Measurements from ENCODE around the gene ZNF536. TPM values are rescaled to one million over a fixed set of nuclear protein-coding genes. Genes with fewer than 3 reads are reported as not detected.

ZNF536 gene
- total and polyA plus RNA-seq, 7 donors, result 0.01 to 0.94 (median 0.20) TPM; not detected in 1

DNA sequence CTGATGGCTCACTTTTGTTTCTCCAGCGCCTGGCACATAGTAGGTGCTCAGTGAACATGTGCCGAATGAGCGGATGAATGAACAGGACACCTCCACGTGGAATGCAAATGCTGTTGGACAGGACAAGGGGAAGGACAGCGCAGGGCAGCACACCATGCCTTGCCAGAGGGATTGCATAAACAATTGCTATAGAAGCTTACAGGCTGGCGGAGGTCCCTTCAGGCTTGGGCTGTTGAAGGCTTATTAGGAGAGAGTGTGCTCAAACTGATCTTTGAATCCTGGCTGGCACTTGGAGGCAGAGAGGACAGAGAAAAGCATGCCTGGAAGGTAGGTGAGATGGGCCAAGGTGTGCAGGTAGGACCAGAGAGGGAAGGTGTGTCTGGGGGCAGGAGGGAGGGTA, 35.9 kb upstream of the ZNF536 start:
- H3K27ac ChIP-seq, result no peak overlapping the region
- no peaks in the 10 kb centered on the region for H3K4me1 ChIP-seq
- H3K27me3 ChIP-seq (ENCODE audit: insufficient read depth in 3 of 3, low read length in 2 of 3), result no peaks in the 10 kb centered on the region
- TF ChIP-seq, protein P1, sequence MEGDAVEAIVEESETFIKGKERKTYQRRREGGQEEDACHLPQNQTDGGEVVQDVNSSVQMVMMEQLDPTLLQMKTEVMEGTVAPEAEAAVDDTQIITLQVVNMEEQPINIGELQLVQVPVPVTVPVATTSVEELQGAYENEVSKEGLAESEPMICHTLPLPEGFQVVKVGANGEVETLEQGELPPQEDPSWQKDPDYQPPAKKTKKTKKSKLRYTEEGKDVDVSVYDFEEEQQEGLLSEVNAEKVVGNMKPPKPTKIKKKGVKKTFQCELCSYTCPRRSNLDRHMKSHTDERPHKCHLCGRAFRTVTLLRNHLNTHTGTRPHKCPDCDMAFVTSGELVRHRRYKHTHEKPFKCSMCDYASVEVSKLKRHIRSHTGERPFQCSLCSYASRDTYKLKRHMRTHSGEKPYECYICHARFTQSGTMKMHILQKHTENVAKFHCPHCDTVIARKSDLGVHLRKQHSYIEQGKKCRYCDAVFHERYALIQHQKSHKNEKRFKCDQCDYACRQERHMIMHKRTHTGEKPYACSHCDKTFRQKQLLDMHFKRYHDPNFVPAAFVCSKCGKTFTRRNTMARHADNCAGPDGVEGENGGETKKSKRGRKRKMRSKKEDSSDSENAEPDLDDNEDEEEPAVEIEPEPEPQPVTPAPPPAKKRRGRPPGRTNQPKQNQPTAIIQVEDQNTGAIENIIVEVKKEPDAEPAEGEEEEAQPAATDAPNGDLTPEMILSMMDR (IDR thresholded peaks at IDR 0.05), result no peak
- no peaks in the 10 kb centered on the region for H3K9me3 ChIP-seq
- no peak overlapping the region for H3K4me3 ChIP-seq
- ATAC-seq, result no peak
- 90 to 92% (median 90%) methylated on average over 6 of the region's 6 CpGs for WGBS, 3 donors
- H3K36me3 ChIP-seq (ENCODE audit: insufficient read depth in 1 of 2, low read depth in 1 of 2), result no peaks in the 10 kb centered on the region
- intact Hi-C loops (cut with DNase I), result no loop called here
- DNase-seq, result no peak

- intact Hi-C loops (cut with DNase I), result no loop called here
- DNase-seq, result no peak
- no peak for ATAC-seq
- Histone ChIP-seq H3K27me3 (ENCODE audit: insufficient read depth in 3 of 3, low read length in 2 of 3) (no peaks in the 10 kb centered on the region), H3K4me1 (no peaks in the 10 kb centered on the region), H3K4me3 (no peak overlapping the region), H3K9me3 (no peaks in the 10 kb centered on the region), H3K36me3 (ENCODE audit: insufficient read depth in 1 of 2, low read depth in 1 of 2) (no peaks in the 10 kb centered on the region), H3K27ac (no peak overlapping the region)
- TF ChIP-seq, protein P1 (IDR thresholded peaks at IDR 0.05), result no peak
- 96 to 97% (median 97%) methylated on average over 3 of the region's 3 CpGs for WGBS, 3 donors
Observed at GRCh38 chr19:30338041-30338456, 34.1 kb upstream of the ZNF536 start.

DNA sequence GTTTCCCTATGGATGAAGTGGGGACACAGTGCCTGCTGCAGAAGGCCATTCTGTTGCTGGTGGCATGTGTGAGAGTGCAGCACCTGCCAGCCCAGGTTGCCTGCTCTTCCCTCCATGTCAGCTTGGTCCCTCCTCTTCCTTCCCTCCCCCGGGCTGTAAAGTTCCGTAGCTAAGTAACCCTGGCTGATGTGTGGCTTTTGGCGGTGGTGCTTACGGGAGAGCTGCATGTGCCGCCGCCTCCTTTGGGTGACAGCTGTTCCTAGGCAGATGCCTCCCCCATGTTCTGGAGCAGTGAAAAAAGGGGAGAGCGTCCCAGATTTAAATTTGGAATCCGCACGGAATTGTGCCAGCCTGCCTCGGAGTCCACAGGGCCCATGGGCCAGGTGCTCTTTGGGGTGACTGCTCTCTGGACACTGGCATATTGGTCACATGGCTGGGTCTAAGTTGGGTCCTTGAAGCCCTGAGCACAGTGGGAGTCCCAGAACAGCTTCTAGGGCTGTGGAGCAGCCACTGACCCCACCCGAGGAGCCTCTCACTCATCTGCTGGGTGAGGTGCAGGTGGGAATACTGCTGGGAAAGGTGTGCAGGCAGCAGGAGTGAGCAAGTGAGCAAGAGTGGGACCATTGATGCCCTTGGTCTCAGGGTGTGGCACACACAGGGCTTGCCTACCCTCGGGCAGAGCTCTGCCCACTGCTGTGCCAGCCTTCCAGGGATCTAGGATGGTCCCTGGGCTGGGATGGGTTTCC, 33.1 kb upstream of the ZNF536 start:
- no peak overlapping the region for H3K4me3 ChIP-seq
- ATAC-seq (no peak), DNase-seq (peak in 1 of 2 donors; percentile 13)
- no peaks in the 10 kb centered on the region for H3K4me1 ChIP-seq
- no peak overlapping the region for H3K27ac ChIP-seq
- no peaks in the 10 kb centered on the region for H3K36me3 ChIP-seq (ENCODE audit: insufficient read depth in 1 of 2, low read depth in 1 of 2)
- TF ChIP-seq, protein P1 (IDR thresholded peaks at IDR 0.05), result no peak
- H3K9me3 ChIP-seq, result no peaks in the 10 kb centered on the region
- H3K27me3 ChIP-seq (ENCODE audit: insufficient read depth in 3 of 3, low read length in 2 of 3), result no peaks in the 10 kb centered on the region
- 48 to 64% (median 54%) methylated on average over 12 of the region's 12 CpGs for WGBS, 3 donors
- intact Hi-C loops (cut with DNase I), result no loop called here

- intact Hi-C loops (cut with DNase I), result no loop called here
- DNase-seq (peak in 1 of 2 donors; percentile 14), ATAC-seq (no peak)
- Histone ChIP-seq H3K36me3 (ENCODE audit: insufficient read depth in 1 of 2, low read depth in 1 of 2) (no peaks in the 10 kb centered on the region), H3K9me3 (no peaks in the 10 kb centered on the region), H3K4me3 (no peak overlapping the region), H3K4me1 (no peaks in the 10 kb centered on the region), H3K27ac (no peak overlapping the region), H3K27me3 (ENCODE audit: insufficient read depth in 3 of 3, low read length in 2 of 3) (no peaks in the 10 kb centered on the region)
- TF ChIP-seq, protein P1 (IDR thresholded peaks at IDR 0.05), result no peak
- 77 to 80% (median 77%) methylated on average over 14 of the region's 14 CpGs for WGBS, 3 donors
Observed at GRCh38 chr19:30339624-30340525, 32.3 kb upstream of the ZNF536 start.
